NCI-H345 treated with DMSO at 0.1 percent for 48 hours (cell line): Measurements from ENCODE around the gene PDE3A.
"Not testable (repeated sequence)": the region's sequence is repeated elsewhere in the genome, so short reads cannot be mapped to it uniquely, and the experiment has no call there.

Experiments used
- DNase-seq: peaks from one replicate; lab custom pipeline; 2025; ENCODE audit not compliant: unreplicated experiment; lab: John Stamatoyannopoulos, UW

The PDE3A gene

DNA sequence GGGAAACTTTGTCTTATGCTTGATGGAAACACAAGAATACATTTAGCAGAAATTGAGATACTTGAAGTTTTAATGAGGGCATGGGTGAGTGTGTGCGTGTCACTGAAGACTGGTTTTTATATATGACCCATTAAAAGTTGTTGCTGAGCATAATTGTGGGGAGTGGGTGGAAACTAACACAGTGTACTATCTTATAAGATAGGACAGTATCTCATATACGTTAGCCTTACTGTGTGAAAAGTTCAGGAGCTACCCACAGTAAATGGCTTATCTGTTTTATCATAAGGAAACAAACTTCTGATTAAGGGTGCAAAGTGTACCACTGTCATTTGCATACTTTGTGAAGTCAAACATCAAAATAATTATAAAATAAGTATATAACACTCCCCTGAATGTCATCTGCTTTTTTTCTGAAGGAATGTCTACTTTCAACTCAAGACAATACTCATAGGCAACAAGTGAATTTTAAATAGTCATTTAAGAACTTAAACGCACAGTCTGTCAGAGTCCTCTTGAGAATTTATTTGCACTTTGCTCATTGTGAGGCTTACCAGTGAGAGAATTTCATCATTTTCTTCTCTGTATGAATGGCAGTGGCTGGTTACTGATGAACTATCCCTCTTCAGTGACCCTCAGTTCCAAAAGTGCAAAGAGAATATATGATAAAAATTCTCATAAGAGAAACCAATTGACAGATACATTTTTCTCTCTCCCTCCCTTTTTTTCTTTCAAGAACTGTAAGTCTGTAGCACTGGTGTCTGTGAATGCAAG lies 4.2 kb downstream of the PDE3A start:
- DNase-seq: no peak

DNA sequence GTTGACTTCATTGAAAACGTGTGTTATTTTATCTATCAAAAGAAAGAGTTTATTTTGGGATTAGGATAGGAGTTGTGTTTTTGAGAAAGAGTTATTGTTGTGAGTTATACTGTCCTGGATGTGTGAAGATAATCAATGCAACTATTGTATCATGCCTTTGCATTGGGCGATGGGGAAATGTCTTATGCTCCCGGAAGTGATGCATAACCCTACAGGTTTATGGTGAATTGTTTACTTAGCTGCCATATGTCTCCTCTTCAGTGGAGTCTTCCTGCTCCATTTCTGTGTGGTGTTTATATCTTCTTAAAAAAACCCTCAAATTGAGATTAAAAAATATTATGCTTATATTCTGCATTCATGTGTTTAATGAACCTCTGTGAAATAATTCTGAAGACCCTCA lies 6.5 kb downstream of the PDE3A start:
- no peak for DNase-seq

DNA sequence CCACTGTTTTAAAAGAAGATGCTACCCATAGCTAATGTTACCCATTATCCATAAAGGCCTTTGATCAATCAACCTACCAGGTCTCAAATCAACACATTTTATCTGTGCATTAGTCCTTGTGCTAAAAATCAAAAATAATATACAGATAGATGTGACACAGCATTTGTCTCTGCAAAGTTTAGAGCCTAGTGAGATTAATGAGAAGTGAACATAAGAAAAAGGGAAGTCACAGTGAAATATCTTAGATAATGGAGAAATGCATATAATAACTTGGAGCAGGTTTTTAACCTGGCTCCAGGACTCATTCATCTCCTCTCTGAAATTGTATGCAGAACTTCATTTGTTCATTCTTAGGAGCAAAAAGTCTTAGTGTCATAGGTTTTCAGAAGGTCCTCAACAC lies 7.2 kb downstream of the PDE3A start:
- DNase-seq: no peak

DNA sequence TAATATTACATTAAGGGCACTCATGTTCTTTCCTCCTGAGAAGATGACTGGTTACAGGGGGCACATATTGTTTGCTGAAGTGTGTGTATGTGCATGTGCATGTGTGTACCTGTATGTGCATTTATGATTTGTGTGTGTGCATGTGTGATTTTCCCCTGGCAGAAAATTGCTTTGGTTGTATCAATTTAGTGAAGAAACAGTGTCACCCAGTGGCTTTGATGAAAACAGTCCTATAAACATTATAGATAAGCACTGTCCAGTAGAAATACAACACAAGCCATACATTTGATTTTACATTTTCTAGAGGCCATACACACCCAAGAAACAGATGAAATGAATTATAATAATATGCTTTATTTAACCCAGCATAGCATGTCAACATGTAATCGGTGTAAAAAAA lies 8.6 kb downstream of the PDE3A start:
- DNase-seq: no peak

DNA sequence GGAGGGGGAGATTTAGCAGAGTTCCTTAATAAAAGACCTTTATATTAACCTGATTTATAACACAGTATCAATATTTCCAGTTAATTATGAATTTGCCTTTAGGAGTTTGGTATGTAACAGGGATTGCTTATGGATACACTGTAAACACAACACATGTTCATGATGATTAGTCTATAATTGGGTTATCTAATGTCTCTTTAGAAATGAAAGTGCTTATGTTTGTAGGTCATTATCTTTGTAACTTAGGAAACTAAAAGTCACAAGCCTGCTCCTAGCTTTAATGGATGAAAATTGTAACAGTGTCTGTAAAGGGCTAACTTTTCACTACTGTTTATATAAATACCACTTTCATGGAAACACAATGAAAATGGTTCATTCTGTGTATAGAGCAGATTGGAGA lies 9.4 kb downstream of the PDE3A start:
- DNase-seq: no peak

DNA sequence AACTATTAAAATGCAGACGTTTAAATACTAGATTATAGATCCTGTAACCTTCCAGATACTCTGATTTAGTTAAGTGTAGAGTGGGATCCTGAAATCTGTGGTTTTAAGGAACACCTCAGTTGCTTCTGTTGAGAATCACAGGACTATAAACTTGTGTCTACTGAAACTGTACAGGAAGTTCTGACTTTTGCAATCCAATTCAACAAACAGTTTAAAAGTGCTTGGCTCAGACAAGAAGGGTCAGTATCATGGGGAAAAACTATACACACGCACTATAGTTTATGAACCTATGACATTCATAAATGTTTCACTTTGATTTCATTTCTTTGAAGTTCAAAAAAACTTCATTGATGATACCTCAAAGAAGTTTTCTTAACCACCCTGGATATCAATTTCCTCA lies 13.8 kb downstream of the PDE3A start:
- DNase-seq: no peak

DNA sequence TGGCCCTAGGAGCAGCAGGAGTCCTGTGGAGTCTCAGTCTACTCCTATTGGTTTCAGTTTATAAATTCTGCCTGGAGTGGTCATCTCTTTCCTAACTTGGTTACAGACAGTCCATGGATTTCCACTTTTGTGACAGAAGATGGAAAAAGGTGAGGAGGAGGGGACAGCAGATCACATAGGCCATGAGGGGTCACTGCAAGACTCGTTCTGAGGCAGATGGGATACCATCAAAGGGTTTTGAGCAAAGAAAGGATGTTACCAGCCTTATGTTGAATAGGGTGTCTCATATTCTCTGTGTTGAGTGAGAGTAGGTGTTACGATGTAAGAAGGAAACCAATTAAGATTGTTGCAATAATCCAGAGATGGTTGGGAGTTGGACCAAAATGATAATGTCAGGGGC lies 15.3 kb downstream of the PDE3A start:
- no peak for DNase-seq

DNA sequence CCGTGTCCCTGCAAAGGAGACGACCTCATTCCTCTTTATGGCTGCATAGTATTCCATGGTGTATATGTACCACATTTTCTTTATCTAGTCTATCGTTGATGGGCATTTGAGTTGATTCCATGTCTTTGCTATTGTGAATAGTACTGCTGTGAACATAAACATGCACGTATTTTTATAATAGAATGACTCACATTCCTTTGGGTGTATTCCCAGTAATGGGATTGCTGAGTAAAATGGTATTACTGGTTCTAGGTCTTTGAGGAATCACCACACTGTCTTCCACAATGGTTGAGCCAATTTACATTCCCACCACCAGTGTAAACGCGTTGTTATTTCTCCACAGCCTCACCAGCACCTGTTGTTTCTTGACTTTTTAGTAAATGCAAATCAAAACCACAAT lies 16.5 kb downstream of the PDE3A start:
- not testable (repeated sequence) for DNase-seq

DNA sequence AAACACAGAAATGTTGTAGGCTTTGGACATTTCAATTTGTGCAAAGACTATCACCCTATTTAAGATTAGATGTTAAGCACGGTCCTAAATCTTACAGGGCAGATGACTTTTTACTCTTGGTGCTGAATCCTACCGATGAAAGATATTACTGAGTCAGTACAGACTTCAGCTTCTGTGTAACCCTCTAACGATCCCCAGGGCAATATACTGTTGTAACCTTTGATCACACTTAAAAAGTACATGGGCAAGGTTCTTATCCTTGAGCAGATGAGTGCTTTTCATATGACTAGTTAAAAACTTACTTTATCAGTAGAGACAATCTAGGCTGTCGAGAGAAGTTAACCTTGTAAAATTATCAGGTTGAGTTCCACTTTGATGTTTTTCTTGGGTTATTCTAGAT lies 22.5 kb downstream of the PDE3A start:
- DNase-seq: no peak

DNA sequence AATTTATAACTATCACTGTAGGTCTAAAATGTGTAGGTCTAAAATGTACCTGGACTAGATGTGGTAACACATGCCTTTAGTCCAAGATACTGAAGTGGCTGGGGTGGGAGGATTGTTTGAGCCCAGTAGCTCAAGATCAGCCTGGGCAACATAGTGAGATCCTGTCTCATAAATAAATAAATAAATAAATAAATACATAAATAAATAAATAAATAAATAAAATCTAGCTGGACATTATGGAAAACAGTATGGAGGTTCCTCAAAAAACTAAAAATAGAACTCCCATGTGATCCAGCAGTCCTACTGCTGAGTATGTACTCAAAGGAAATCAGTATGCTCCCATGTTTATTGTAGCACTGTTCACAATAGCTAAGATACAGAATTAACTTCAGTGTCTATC lies 24.0 kb downstream of the PDE3A start:
- no peak for DNase-seq

DNA sequence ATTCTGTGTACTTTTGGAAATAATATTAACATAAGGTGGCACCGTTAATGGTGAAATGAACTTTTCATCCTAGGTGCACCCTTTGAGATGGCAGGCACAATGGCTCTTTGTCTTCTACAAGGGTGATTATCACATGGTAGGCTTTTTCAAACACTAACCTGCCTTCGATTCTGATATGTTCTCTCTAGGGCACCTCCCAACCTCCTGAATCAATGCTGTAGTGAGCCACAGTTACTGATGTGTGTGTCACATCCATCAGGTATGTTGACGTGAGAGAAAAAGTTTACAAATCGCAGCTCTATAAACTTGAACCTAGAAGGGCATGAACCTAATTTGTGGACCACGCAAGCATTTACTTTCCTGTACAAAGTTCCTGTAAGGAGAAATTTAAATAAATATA lies 25.4 kb downstream of the PDE3A start:
- no peak for DNase-seq

DNA sequence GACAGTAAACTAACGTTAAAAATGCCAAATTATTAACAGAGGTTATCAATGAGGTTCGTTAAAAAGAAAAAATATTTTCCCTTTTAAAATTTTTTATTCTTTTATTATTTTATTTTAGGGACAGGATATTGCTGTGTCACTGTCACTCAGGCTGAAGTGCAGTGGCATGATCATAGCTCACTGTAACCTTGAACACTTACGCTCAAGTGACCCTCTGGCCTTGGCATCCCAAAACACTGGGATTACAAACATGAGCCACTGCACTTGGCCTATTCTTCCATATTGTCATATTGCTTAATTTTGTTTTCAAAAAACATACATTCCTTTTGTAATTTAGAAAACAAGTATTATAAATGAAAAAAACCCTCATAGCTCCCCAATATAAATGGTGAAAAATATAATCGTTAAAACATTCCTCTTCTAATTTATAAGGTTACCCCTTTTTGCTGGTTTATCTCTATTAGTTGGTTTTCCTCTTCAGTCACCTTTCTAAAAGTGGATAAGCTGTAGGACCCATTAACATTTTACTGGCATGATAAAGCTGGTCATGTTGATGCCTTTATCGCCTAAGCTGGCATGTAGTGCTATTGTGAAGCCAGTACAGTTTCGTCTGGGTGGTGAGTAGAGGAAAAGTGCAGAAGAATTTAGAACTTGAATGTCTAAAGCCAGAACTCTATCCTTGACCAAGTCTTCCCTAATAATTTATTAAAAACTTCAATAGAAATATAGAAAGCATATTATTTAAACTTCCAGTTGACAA lies 27.6 kb downstream of the PDE3A start:
- DNase-seq: no peak

DNA sequence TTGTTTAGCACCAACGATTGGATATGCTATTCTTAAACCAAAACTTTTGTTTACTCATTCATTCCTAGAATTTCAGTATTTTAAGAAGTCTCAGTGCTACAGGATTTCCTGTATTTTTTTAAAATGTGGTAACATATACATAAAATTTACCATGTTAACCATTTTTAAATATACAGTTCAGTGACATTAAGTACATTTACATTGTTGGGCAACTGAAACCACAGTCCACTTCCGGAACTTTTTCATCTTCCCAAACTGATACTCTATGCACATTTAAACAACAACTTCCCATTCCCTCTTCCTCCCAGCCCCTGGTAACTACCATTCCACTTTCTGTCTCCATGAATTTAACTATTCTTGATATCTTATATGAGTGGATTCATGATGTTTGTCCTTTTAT lies 30.3 kb downstream of the PDE3A start:
- no peak for DNase-seq

DNA sequence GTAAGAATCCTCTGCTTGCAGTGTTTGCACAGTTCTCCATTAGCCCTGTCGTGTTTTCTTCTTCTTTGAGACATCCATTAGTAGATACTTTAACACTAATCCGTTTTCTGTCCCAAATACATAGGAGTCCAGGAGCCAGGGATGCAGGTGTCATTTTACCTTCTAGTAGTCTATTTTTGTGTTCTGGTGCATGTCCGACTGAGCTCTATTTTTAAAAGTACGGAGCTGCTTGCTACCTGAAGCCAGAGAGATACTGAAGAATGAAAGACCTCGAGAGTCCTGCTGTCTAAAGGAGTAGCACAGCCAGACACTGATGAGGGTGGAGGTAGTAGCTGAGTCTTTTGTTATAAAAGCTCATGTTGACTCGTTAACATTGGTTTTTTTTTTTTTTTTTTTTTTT lies 31.7 kb downstream of the PDE3A start:
- no peak for DNase-seq

DNA sequence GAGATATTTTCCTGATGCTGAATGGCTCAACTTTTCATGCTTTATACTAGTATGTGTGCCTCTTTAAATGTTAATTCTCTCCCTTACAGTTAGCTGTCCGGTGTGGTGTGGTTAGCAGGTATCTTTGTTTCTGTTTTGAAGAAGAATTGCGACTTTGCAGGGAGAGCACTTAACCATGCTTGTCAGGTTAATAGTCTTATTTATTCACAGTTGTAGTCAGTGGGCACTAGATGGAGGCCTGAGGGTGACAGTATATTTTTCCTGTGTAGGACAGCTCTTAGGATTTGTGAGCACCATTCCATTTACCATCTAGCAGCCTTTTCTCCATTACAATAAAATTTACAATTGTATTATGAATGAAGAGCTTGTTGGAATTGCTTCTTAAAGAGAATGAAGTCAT lies 34.9 kb downstream of the PDE3A start:
- no peak for DNase-seq

DNA sequence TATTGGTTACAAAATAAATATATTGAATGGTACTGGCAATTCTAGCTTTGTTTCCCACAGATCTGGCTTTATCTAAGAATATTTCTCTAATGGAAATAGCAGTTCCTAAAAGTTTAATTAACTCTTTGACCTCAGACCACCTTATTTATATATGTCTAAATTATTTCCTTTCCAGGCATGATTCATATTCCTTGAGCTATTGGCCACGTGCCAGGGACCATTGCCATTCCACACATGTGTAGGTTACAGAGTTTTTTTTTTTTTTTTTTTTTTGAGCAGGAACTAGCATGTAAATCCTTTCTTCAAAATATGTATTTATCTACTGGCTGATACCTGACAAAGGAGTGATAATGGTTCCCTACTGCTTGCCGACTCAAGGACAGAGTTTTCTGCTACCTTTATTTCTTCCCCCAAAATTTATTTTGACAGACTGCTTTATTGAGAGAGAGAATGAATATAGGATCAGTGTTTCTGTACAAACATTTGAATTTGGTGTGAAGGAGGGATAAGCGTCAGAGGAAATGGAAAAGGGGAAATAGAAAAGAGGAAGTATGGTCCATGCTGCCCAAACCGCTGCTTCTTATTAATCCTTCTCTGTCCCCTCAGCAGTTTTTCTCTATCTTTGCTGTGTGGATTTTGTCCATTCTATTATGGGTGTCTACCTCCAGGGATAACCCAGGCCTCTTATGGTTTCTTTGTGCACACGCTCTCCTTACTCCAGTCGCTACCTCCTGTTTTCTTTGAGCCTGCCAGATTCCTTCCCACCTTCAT lies 36.4 kb downstream of the PDE3A start:
- DNase-seq: no peak

DNA sequence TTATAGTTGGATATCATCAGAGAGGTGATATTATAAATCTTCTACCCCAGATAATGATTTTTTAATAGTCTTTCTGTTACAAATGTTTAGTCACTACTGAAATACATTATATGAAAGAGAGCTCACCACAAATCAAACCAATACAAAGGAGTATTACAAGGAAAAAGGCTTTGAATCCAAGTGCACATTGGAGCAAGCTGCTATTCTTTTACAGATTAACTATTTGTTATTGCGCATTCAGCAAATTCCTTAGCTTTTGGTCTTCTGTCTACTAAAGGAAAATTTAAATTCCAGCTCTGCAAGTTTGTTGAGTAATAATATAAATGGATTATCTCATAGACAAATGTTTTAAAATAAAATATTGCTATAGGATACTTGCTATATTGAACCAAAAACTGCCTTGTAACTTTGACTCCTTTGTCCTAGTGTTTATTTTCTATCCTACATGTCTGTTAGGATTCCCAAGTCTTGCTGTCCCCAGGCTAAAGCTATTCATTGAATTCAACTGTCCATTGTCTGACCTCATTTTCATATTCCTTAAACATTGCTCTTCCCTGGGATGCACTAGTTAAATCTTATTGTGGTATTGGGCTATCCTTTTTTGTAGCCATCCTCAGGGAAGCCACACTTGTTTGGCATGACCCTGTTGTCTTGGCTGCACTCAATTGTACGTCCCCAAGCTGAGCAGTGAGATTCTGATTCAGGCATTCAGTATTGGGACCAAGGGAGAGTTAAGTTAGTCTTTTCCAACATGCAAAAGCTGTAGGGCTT lies 41.5 kb downstream of the PDE3A start:
- DNase-seq: no peak

DNA sequence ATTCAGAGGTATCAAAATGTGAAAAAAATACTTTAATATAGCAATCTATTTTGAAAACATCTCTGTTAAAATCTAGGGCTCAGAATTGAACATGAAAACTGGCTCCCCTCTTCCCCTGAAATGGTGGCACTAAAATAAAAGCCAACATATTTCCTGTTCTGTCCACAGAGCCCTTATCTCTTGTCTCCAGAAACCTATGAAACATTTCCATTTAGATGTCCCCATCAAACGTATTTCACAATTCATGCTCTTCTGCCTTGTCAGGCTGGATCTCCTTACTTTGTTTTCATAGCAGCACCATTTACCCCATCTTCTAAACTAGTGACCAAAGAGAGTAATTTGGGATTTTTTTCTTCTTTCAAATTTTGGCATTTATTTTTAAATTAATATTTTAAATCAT lies 42.4 kb downstream of the PDE3A start:
- no peak for DNase-seq

DNA sequence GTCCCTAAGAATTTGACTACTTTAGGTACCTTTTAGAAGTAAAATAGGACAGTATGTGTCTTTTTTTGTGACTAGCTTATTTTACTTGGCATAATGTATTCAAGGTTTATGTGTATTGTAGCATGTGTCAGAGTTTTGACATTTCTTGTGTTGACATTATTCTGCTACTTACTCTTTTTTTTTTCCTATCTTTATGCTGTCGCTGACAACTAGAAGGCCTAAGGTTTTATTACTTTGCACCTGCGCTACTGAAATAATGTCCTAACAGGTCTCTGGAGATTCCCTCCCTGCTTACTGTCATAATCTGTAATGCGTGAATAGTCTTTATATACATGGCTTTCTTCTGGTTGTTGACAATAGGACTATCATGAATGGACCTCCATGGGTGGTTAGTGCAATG lies 43.0 kb downstream of the PDE3A start:
- no peak for DNase-seq

DNA sequence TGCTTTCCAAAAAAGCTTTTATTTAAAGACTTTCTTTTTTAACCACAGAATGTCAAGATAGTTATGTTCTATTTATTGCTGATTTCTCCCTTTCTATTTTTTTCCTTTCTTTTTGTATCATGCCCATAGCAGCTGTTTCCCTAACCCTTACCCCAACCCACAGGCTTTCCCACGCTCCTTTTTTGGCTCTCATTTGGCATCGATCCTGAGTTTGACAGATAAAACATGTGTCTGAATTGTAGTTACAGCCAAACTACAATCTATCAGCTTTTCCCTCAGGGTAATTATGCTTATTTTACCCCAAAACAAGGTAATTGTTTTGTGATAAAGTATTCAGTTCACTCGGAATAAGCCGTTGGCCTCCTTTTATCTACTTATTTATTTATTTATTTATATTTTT lies 46.7 kb downstream of the PDE3A start:
- no peak for DNase-seq

DNA sequence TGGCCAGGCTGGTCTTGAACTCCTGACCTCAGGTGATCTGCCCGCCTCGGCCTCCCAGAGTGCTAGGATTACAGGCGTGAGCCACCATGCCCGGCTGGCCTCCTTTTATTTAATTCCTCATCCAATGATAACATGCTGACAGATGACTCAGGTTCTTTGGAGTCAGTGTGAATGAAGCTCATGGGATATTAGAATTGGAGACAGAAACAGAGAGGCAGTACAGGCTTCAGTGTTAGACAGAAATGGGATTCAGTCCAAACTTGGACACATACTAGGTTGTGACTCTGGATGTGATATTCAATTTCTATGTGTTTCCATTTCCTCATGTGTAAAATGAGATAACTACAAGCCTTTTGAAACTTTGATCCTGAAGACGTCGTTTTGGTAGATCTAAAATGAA lies 47.3 kb downstream of the PDE3A start:
- no peak for DNase-seq
